GM10847 (cell line): Measurements from ENCODE around the gene LRBA.

Source experiments
- POLR2A ChIP-seq: IDR thresholded peaks from 2 replicates; pipeline ENCODE4 v1.6.1; 2011; ENCODE audit not compliant: insufficient read length; ENCODE audit errors: extremely low read depth

Gene LRBA

DNA sequence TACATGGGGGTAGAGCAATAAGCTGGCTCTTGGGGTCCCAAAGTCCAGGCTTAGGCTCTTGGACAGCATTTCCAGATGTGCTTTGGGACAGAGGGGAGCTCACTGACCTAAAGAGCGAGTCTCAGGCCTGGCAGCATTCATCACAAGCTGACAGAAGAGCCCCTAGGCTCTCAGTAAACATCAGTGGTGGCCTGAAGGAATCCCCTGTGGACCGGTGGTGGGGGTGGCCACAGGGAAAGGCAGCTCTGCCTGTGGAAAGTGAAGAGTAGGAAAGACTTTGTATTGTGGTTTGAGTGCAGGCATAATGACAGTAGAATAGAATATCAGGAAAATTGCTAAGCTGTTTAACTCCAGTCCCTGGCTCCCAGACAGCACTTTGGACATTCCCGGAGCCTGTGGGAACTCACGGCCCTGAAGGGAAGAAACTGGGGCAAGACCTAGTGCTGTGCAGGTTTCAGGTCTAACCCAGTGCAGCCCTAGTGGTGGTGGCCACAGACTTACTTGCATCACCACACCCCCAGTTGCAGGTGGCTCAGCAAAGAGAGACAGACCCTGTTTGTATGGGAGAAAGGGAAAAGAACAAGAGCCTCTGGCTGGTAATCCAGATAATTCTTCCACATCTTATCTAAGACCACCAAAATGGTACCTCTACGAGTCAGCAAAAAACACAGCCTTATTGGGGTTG, 291.2 kb downstream of the LRBA start:
- no peak for TF ChIP-seq POLR2A

DNA sequence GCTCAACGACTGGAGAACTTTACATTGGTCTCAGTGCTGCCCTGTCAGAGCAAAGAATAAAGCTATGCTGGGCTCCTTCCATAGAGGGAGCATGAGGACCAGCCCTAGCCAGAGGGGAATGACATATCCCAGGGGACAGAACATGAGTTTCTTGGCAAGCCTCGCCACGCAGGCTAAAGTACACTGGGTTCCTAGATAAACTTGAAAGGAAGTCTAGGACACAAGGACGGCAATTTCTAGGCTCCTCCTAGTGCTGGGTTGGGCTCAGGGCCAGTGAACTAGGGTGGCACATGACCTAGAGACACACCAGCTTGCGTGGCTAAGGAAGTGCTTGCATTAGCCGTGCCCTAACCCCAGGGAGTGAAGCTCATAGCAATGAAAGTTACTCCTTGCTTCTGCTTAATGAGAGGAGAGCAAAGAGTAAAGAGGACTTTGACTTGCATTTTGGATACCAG, 292.1 kb downstream of the LRBA start:
- TF ChIP-seq POLR2A, result no peak

GRCh38 chr4:150720973-150721518, 294.0 kb downstream of the LRBA start:
- TF ChIP-seq POLR2A, result no peak

GRCh38 chr4:150717952-150718351, 297.1 kb downstream of the LRBA start:
- TF ChIP-seq POLR2A, result no peak

GRCh38 chr4:150714462-150715438, 300.3 kb downstream of the LRBA start:
- no peak for TF ChIP-seq POLR2A

DNA sequence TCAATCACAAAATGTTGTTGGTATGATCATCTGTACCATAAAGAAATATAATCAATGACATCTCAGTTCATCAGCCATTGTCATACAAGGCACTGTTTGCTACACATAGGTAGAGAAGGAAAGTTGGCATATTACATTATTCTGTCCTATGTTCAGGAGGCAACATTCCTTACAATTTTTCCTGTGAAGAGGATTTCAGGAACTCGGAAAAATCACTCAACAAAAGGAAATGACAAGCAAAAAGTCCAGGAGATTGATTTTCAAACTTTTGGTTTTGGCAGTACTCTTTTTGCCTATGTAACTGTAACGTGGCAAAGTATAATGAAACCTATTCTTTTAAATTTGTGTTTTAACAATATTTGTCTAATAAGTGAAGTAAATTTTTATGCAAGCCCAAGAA, 301.8 kb downstream of the LRBA start:
- no peak for TF ChIP-seq POLR2A

DNA sequence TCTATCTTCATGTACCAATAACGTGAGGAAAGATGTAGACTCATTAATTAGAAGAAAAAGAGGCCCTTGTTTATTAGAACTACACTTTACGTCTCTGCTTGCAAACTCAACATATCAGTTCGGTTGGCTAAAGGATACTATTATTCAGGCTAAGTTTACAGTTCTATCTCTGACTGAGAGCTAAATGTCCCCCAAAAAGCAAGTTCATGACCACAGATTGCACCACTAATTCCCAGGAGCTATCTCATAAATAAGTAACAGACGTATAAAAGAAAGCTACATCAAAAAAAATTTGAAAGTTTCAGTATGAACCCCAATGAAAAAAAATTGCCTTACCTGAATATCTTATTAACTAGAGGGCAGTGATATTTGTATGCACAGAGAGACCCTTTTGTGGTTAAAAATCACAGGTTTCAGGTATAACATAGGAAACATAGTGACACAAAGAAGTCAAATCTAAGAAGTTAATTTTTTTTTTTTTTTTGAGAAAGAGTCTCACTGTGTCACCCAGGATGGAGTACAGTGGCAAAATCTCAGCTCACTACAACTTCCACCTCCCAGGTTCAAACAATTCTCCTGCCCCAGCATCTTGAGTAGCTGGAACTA, 304.2 kb downstream of the LRBA start:
- TF ChIP-seq POLR2A, result no peak

GRCh38 chr4:150708004-150708403, 307.1 kb downstream of the LRBA start:
- no peak for TF ChIP-seq POLR2A

GRCh38 chr4:150699599-150699998, 315.5 kb downstream of the LRBA start:
- no peak for TF ChIP-seq POLR2A

GRCh38 chr4:150695162-150695561, 319.9 kb downstream of the LRBA start:
- TF ChIP-seq POLR2A, result no peak

- no peak for TF ChIP-seq POLR2A
These were observed 320.6 kb downstream of the LRBA start for GRCh38 chr4:150694438-150694837.

DNA sequence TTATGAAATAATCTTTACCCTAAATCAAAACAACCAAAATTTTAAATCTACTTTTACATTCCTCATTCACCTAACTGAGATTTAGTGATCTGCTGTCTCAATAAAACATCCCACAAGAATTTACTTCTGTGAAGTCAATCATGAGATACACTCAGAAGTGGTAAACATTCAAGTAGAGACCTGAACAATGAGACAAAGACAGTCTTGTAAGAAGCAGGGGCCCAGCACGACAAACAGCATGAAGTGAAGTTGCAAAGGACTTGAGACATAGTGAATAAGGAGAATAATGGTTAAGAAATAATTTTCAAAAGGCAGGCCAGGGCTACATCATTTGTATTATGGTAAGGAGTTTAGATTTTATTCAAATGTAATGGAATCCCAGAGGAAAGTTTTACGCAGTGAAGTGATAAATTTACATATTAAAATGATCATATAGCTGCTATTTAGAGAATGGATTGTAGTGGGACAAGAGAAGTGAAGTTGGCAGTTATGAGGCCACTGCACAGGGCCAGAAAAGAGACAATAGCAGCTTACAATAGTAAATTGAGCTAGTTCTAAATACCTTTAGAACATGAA, 331.2 kb downstream of the LRBA start:
- TF ChIP-seq POLR2A, result no peak

DNA sequence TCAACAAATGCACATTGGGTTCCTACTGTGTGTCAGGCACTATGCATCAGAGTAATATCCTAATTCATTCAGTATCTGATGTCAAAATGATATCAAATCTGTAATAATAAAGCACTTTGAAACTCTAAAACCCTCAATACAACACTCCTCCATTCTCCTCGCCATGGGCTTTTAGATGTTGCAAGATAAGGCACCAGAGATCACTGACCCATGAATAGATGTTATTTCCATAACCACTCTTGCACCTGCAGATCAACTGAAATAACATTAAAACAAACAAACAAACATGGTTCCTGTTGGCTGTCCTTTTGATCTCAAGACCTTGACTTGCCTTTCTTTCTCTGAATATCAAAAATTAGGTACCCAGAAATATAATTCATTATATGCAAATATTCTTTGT, 333.0 kb downstream of the LRBA start:
- TF ChIP-seq POLR2A, result no peak

DNA sequence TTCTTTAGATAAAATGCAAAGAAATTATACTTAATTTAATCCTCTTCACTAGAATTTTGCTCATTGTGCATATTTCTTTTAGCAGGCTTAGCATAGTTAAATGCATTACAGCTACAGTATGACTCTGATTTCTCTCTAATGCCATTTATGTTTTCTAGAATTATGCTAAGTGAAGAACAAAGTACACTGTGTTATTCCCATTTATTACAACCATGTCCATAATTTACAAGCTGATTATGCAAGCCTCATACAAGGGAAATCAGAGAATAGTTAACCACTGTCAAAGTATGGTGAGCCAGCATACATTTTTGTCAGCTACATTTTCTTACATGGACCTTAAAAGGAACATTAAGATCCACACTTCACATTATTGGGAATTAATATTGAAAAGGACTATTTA, 334.0 kb downstream of the LRBA start:
- no peak for TF ChIP-seq POLR2A

GRCh38 chr4:150680651-150681050, 334.4 kb downstream of the LRBA start:
- no peak for TF ChIP-seq POLR2A

- no peak for TF ChIP-seq POLR2A
These were observed 335.2 kb downstream of the LRBA start for GRCh38 chr4:150679765-150680343.
